Stimulated activated CD8-positive, alpha-beta memory T cell treated with anti-CD3 and anti-CD28 coated beads, Interleukin-12 subunit alpha, Interleukin-12 subunit beta, amount 100 ng/mL, for 24 hours (primary cell): ENCODE results near the gene MCM7.
A peak's percentile ranks its signal among the peaks of the same experiment; 100 is the strongest.

Source experiments
- DNase-seq: peaks from one replicate; pipeline ENCODE4 v3.0.0-alpha.2; 2020; ENCODE audit errors: extremely low read depth

The MCM7 gene

DNA sequence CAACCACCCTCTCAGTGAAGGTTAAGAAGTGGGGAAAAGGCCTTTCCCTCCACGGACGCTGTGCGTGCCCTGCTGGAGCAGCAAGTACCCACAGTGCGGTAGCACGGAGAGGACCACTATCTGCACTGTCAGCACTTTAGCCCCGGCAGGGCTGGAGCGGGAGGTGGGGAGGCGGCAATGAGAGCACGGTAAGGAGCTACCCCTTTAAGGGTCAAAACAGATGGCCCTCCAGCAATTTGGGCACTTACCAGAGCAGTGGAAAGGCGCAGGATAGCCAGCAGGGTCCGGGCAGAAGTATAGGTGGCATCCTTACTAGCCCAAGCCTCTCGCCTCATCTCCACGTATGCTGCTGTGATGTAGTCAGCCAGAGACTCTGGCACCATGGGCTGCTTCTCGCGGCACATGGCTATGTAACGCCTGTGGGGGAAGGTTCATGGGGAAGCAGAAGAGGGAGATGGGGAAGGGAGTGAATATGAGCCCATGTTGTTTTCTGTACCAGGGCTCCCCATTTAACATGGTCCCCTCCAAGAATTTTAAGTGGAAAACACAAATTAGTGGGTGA, 7.2 kb downstream of the MCM7 start:
- no peak for DNase-seq

DNA sequence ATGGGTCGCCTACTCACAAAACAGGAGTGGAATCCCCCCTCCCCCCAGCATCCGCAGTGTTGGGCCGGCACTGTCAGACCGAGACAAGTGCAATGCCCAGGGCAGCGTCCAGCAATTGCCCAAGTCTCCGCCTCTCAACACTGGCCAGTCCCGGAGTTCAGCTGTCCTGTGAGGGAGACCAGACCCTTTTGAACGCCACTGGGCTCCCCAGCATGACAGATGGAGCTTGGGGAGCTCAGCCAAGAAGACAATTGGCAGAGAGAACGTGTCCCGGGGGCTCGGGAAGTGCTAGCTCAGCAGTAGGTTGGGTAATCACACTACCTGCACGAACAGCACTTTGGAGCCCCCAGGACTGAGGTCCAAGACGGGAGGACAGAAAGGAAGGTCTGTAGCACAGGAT, 7.7 kb downstream of the MCM7 start:
- no peak for DNase-seq

DNA sequence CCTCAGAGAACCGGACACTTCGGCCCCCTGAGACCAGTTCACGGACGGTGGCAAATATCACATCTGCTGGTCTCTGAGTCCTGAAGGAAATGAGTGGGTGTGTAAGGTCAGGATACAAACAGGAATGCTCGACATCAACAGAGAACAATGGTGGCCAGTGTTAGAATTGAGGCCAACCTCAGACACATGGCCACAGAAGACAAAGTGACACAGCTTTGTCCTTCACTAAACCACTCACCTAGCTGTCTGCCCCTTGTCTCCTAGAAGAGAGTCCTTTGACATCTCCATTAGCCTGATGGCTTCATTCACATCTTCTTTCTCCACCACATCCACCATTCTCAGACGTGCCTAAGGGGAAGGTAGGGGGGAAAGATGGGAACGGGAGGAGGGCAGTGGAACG, 8.1 kb downstream of the MCM7 start:
- no peak for DNase-seq

DNA sequence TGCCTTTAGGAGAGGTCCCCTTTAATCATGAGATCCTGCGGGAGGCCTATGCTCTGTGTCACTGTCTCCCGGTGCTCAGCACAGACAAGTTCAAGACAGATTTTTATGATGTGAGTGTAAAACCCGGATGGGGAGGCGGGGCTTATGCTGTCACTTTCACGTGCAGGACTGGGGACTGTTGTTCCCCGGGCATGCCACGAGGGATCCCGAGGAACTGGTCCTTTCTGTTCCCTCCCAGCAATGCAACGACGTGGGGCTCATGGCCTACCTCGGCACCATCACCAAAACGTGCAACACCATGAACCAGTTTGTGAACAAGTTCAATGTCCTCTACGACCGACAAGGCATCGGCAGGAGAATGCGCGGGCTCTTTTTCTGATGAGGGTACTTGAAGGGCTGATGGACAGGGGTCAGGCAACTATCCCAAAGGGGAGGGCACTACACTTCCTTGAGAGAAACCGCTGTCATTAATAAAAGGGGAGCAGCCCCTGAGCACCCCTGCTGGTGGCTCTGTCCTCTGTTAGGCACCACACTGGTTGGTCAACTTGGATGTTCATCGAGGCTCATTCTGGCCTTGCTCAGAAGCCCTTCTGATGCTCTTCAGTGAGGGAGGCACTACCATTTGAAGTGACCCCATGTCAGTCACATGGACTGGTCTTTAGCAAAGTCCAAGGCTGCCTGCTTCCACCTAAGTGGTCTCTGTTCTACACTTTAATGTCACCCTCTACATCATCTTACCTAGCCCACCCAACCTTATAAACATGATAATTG, 9.6 kb downstream of the MCM7 start:
- DNase-seq = no peak

DNA sequence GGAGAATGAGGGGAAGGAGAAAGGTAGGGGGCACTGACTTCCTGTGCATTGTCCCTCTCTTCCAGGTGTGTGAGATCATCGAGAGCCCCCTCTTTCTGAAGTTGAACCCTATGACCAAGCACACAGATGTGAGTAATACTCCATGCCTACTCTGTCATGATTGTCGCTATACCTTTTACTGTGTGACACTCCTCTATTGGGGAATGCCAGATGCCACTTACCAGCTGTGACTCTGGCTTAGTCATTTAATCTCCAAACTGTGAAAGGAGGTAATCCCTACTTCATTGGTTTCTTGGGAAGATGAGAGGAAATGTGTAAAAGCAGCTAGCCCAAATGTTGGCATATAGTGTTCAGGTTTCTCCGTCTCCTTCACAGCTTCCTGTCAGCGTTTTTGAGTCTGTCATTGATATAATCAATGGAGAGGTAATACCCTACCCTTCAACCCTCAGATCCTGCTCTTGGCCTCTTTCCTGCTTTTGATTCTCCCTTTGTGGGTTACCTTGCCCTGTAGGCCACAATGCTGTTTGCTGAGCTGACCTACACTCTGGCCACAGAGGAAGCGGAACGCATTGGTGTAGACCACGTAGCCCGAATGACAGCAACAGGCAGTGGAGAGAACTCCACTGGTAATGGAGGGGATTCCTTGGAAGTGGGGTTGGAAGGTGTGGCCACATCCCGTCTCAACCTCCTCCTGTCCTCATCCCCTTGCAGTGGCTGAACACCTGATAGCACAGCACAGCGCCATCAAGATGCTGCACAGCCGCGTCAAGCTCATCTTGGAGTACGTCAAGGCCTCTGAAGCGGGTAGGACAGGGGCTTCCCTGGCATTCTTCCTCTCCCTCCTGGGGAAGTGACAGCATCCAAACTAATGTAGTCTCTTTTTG, 10.4 kb downstream of the MCM7 start:
- no peak for DNase-seq

DNA sequence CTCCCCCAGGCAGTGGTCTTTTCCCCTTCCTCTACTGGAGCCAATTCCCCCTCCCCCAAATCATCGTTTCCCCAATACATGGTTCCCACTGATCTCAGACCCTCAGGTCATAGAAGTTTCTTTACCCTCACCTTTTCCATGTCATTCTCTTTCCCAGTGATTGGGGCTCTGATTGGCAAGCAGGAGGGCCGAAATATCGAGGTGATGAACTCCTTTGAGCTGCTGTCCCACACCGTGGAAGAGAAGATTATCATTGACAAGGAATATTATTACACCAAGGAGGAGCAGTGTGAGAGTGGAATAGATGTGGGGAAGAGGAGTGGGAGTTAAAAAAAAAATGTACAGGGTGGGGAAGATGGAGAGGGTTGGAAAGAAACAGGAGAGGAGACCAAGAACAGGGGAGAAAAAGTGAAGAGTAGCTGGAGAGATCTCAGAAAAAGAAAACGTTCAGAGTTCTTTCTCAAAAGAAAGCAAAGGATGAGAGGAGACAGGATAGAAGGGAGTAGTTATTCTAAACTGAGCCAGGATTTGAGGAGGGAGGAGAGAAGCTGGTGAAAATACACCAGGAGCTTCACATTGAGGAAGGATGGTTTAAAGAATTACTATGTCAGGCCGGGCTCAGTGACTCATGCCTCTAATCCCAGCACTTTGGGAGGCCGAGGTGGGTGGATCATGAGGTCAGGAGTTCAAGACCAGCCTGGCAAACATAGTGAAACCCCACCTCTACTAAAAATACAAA, 11.6 kb downstream of the MCM7 start:
- no peak for DNase-seq

DNA sequence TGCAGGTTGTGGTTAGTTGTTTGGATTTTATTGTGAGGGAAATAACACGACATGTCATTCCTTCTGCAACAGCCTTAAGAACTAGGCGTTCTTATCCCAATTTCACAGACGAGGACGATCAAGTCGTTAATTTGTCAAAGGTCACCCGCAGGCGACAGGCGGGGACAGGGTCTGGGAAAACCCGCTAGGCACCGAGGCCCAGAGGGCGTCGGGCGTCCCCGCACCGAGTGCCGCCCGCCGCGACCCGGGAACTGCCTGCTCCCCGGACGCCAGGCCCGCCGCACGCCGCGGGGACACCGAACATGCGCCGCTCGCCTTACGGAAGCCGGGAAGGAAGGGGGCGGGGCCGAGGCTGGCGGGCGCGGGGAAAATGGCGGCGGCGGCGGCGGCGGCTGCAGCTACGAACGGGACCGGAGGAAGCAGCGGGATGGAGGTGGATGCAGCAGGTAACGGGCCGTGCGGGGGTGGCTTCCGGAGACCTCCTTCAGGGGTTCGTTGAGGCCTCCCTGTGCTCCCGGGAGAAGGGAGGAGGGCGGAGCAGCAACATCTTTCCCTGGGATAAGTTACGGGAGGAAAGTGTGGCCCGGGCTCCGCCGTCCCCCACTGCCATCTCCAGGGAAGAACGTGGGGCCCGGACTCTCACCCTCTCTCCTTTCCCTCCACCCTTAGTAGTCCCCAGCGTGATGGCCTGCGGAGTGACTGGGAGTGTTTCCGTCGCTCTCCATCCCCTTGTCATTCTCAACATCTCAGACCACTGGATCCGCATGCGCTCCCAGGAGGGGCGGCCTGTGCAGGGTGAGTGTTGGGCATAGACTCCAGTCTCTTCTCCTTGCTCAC, 12.4 kb downstream of the MCM7 start, which contains the start of gene COPS6:
Gene COPS6 (plus strand): TSS at position 349 of the 837 bp plus-strand sequence. CDS start 22 bp downstream, at position 371.
- DNase-seq = peak; percentile 63

DNA sequence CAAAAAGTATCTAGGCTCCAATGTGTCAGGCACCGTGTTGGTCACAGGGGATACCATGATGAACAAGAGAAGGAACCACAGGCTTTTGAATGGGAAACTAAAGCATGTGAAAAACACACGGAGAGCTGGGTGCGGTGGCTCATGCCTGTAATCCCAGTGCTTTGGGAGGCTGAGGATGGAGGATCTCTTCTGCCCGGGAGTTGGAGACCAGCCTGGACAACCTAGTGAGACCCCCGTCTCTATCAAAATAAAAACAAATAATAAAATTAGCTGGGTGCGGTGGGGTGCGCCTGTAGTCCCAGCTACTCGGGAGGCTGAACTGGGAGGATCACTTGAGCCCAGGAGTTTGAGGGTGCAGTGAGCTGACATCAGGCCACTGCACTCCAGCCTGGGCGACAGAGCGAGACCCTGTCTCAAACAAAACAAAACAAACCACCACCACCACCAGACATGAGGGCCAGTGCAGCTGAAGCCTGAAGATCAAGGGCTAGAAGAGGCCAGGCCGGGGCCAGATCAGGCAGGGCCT, 13.0 kb downstream of the MCM7 start:
- no peak for DNase-seq

DNA sequence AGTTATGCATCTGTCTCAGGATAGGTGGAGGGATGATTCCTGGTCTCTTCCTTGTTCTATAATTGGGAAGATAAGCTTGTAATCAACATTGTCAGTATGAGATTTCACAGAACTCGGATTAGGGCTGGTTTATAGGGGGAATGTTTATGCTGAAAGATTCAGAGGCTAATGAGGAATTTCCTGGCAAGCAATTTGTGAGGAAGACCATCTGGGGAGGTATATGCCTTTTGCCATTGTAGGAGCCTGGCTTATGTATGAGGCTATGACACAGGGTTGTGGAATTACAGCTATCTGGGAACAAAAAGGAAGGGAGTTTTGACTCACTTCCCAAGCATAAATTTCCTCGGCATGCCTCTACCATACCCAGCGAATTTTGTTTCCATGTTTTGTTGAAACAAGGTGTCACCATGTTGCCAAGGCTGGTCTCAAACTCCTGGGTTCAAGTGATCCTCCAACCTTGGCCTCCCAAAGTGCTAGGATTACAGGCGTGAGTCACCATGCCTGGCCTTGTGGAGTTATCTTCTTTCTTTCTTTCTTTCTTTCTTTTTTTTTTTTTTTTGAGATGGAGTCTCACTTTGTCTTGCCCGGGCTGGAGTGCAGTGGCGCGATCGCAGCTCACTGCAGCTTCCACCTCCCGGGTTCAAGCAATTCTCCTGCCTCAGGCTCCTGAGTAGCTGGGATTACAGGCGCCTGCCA, 14.0 kb downstream of the MCM7 start:
- no peak for DNase-seq

DNA sequence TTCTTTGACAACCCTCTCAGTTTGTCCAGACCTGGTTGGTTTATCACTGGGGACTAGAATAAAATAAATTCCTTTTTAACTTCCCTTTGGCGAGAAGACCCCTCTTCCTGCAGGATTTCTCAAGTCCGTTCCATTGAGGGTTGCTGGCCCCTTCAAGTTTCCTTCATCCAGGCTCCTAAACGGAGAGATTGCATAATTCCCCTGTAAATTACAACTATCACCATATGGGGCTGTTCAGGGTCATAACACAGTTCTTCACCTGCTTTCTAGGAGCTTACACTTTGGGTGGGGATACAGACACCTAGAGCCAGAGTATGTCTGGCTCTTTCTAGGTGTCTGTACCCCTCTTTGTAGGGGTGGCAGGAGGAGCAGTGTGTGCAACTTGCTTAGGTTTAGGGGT, 15.7 kb downstream of the MCM7 start:
- no peak for DNase-seq

DNA sequence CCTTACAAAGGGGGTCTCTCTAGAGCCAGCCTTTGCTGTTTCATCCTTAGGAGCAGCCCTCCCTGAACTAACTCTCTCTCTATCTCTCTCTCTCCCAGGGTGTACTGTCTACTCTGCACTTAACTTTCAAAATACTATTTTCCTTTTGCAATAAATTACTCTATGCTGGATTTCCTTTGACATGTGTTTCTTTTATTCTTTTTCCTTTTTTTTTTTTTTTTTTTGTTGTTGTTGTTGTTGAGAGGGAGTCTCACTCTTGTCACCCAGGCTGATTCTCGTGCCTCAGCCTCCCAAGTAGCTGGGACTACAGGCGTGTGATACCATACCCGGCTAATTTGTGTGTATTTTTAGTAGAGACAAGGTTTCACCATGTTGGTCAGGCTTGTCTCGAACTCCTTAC, 18.2 kb downstream of the MCM7 start:
- DNase-seq = no peak

DNA sequence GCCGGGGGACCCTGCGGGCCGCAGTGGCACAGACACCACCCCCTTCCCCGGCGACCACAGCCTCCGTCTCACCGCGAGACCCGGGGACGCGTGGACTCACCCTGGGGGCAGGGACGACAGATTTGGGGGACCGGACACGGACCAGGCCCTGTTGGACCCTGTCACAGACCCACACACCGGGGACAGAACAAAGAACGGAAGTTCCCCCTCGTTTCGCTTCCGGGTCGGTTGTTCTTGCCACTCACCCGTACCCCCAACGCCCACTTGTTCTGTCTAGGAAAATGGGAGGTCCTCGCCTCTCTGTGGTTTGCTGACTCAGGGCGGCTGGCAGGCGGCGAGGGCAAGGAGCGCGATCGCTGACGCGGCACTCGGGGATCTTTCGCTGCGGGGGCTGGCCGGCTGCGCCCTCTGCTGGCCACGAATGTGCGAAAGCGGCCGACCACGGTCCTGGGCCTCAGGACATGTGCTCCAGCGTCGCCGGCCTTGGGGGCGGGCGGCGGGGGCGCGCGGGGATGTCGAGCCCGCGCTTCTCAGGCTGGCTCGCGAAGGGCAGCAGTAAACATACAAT, 19.6 kb downstream of the MCM7 start, which contains the start of gene ZNF3:
Gene ZNF3 (minus strand): TSS at position 189 of the 568 bp plus-strand sequence. CDS start 4,366 bp downstream, outside the sequence.
- DNase-seq = peak; percentile 92

DNA sequence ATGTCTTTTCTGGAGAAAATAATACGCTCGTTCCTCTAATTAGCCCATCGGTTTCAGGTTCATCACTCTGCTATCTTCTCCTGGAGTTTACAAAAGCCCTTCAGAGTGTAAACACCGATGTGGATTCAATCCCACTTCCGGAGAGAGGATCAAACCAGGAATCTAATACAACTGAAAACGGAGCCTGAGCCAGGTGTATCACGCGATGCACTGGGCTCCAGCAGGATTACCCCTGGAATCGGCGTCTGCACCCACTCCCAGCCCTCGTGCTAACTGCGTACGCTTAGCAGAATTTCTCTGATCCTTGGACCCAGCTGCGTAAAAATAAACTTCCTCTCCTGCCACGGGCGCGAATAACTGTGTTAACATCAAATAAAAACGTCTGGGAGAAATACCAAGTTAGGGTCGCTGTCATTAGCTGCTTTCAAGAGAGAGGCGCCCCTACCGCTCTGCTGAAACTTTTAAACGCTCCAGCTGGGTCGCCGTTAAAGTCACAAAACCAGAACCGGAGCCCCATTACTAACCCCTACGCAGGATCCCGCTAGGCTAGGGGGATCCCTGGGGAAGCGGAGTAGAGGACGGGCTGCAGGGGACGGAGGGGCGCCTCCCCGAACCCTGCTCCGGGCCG, 20.2 kb downstream of the MCM7 start:
- no peak for DNase-seq

DNA sequence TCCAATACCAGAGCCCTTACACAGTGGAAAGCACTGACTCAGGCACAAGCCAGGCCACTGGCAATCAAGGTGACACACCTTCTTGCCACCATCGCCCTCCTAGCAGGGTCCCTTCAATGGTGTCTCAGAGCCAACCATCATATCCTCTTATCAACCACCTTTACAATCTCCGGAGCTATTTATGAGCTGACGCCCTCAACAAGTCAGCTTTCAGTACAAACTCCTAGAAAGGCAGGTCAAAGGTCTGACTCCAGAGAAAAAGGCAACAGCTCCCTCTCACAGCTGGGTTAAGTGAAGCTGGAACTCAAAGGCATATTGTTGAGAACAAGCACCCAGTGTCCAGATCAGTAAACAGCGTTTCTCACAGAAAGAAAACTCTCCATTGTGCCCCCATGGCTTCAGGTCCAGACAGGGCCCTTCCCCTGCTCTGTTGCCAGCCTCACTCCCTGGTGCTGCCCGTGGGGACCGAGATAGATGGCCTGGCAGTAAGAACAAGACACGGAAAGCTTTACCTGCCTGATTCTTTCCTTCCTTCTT, 22.1 kb downstream of the MCM7 start:
- DNase-seq = no peak

DNA sequence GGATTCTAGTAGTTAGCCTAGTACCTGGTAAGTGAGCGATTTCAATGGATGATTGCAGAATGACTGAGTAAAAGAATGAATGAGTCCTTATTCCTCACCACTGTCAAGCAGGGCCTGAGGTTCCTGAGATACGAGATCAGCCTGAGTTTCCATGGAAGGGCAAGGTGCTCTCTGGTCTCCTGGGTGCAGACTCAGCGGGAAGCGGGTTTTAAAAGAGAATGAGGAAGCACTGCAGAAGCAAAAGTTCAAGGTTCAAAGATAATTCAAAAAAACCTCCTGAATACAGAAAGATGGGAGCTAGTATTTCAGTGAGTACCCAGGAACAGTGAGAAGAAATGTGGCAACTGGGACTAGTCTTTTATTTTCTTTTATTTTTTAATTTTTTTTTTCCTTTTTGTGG, 24.0 kb downstream of the MCM7 start:
- no peak for DNase-seq

DNA sequence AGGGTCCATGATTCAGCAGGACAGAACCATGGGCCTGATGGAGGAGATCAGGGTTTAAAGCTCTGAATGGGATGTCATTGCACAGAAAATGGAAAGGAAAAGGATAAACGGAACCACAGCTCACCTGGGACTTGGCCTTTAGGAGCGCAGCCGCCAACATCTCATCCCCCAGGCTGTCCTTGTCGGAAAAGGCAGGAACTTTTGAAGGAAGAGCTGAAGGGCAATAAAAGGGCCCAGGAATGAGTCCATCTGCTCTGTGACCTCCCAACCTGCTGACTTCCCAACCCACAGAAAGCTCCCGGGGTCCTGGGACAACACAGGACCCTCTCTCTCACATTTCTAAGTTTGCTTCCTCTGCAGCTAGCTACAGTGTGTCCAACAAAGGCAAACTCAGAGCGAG, 25.8 kb downstream of the MCM7 start:
- no peak for DNase-seq

DNA sequence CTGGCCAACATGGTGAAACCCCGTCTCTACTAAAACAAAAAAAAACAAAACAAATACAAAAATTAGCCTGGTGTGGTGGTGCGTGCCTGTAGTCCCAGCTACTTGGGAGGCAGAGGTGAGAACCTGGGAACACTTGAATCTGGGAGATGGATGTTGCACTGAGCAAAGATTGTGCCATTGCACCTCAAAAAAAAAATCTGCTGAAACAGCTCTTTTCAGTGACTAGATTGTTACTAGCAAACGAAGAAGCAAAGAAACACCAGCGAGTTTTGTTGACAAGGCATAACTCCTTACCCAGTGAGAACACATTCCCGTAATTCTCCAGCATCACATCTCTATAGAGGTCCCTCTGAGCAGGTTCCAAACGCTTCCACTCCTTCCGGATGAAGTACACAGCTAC, 26.4 kb downstream of the MCM7 start:
- no peak for DNase-seq

DNA sequence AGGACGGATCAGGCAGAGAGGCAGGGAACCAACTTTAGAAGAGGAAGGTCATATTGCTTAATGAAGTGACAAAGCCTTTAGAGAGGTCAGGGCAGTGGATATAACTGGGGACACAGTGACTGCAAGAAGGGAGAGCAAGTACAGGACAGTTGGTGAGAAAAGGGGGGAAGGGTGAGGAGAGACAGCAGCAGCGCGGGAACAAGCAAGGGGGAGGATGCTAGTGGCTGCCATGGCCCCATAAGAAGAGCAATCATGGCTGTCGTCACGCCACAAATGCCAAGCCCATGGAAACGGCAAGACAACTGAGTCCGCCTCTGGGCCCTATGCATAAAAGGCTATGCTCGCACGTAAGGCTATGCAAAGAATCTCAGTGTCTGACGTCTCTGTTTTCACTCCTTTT, 28.7 kb downstream of the MCM7 start:
- DNase-seq = no peak
